Pericardium fibroblast (primary cell): ENCODE results near the gene CCDC97. TPM values are rescaled to one million over a fixed set of nuclear protein-coding genes. Genes with fewer than 3 reads are reported as not detected.

Experiments
- total RNA-seq: library from RNA; depleted of rRNA; stranded (reverse); fragments of >200 nt; gene quantifications from 2 replicates; pipeline ENCODE4 v1.2.3, GENCODE V29; 2015

Gene CCDC97
- 10.6 and 18.0 TPM in 2 replicates for total RNA-seq

GRCh38 chr19:41310033-41310831 lies at the start of gene CCDC97:
TSS of gene CCDC97 (plus strand) at chr19:41310172. CDS start at chr19:41310311, 139 bp downstream.

DNA sequence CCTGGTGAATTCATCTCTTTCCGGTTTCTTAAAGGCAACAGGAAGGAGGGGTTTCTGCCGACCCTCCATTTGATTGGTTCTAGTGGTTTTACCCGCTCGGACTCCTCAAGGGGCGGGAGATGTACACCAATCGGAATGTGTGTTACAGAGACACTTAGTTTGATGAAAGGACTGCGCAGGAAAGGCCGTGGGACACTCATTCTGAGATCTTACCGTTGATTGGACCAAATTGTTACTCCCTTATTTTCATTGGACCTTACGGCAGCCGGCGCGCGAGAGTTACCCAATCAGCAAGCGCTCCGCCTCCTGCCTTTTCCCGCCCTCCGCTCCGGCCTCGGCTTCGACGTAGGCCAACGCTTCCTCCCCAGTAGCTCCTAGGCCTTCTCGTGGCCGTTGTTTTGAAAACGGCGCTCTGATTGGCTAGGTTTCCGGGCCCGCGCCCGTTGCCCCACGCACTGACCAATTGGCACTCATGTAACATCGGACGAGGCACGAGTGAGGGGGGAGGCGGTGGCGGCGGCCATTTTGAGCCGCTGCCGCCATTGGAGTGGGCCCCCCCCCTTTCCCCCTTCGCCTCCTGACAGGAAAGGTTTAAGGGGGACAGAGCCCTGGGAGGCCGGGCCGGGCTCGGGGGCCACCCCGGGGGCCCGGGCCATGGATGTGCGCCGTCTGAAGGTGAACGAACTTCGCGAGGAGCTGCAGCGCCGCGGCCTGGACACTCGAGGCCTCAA lies 46.0 kb upstream of the CCDC97 start, which contains the start of gene HNRNPUL1:
HNRNPUL1 (plus strand) TSS at position 523 of the 731 bp plus-strand sequence; CDS start at position 655, 132 bp downstream.

GRCh38 chr19:41353466-41354342 lies 43.7 kb downstream of the CCDC97 start, which contains the start of gene TGFB1:
TSS of gene TGFB1 (minus strand) at chr19:41353922. CDS start at chr19:41353044, 878 bp downstream.

DNA sequence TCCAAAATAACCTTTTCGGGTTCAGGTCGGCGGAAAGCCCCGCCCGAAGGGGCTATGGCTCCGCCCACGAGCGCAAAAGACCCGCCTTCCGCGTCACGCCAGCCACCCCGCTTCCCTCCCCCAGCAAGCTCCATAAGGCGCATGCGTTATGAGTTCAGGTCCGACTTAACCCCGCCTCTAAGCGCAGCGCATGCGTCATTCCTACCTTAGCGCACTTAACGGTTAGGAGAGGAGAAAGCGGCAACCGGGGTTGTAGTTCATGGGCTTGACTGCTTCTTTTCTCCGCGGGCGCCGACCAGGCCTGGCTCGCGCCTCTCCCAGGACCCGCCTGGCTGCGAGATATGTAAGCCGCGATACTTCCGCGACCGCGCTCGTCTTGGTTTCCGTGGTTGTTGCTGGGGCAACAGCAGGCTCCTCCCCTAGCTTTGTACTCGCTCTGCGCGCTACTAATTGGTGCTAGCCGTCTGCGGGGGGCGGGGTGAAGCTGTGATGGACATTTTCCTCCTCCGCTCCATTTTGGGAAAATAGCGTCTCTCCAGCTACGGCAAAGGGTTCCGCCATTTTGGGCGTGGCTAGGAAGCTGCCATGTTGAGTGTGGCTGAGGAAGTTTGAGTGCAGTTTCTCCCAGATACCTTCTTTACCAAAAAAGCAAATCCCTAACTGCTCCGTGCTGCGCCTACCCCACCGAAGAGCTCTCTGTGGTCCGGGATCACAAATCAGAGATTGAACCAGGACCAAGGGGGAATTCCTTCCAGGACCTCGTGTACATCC lies 54.0 kb downstream of the CCDC97 start, which contains the start of gene B9D2:
B9D2 (minus strand) TSS at position 397 of the 771 bp plus-strand sequence. CDS start 630 bp downstream, outside the sequence.

Other genes starting within 250 kb of the CCDC97 start
- not detected in 2 replicates for gene CYP2A13, start 221.7 kb upstream of the CCDC97 start, total RNA-seq
- not detected in 2 replicates for gene CYP2F1, start 195.7 kb upstream of the CCDC97 start, total RNA-seq
- gene CYP2S1, start 117.0 kb upstream of the CCDC97 start, total RNA-seq: 0.09 and 0.70 TPM in 2 replicates
- gene AXL, start 90.9 kb upstream of the CCDC97 start, total RNA-seq: 75.6 and 94.9 TPM in 2 replicates
- gene HNRNPUL1, start 45.8 kb upstream of the CCDC97 start, total RNA-seq: 96.9 and 108 TPM in 2 replicates
- gene TGFB1, start 43.8 kb downstream of the CCDC97 start, total RNA-seq: 27.4 and 28.7 TPM in 2 replicates
- gene B9D2, start 54.0 kb downstream of the CCDC97 start, total RNA-seq: 5.1 and 9.4 TPM in 2 replicates
- gene TMEM91, start 66.4 kb downstream of the CCDC97 start, total RNA-seq: 4.1 and 16.9 TPM in 2 replicates
- 18.4 and 20.7 TPM in 2 replicates for gene EXOSC5, start 87.2 kb downstream of the CCDC97 start, total RNA-seq
- 14.2 and 23.9 TPM in 2 replicates for gene BCKDHA, start 87.6 kb downstream of the CCDC97 start, total RNA-seq
- 1.6 and 4.6 TPM in 2 replicates for gene B3GNT8, start 117.2 kb downstream of the CCDC97 start, total RNA-seq
- 33.1 and 50.9 TPM in 2 replicates for gene DMAC2, start 129.7 kb downstream of the CCDC97 start, total RNA-seq
- not detected in 2 replicates for gene ERICH4, start 133.0 kb downstream of the CCDC97 start, total RNA-seq